Right ventricle myocardium inferior (tissue), 1 donor: ENCODE measurements around the gene SRSF8. TPM values are rescaled to one million over a fixed set of nuclear protein-coding genes. Genes with fewer than 3 reads are reported as not detected.

Source experiments
- ATAC-seq: fragments of 200-7000 bp; cut with Tn5 transposase; one replicate; pipeline ENCODE4 v1.9.1; 2020; ENCODE audit warnings: mild to moderate bottlenecking, moderate library complexity
- DNase-seq: peaks from one replicate; pipeline ENCODE4 v3.0.0; 2021; ENCODE audit errors: missing footprints
- intact Hi-C: fragments of 100-400 bp; cut with DNase I; formaldehyde crosslinking; loops from one replicate; pipeline ENCODE4 v1.11.0; 2022
- total RNA-seq: library from RNA; stranded (reverse); fragmentation: NEBNext Ultra II Directional; extraction: Animal tissue kit (Norgen Biotek cat#: 25700); gene quantifications from one replicate; pipeline ENCODE4 v1.2.1, GENCODE V29; 2021
- donor health status: DM: no; HTN: yes; CAD: no; lungs with severe emphysema.

SRSF8 gene
- total RNA-seq, 1 donor from 2014 or later, result 22.8 TPM

- DNase-seq (no peak), ATAC-seq (no peak)
- intact Hi-C loops, result loop anchor here (5.0 to 10.0 kb wide), 4 partner anchors 91 to 639 kb away; partner anchors contain the start of genes CWC15, KDM4D and SESN3
Measured at GRCh38 chr11:95065336-95065735, 1.4 kb upstream of the SRSF8 start.

- peak; percentile 88 for ATAC-seq
Measured at GRCh38 chr11:95067039-95067840, 521 bp downstream of the SRSF8 start.

GRCh38 chr11:95067841-95068219 lies 1.1 kb downstream of the SRSF8 start:
- intact Hi-C loops, result loop anchor here (1.0 to 10.0 kb wide), 5 partner anchors 83 to 637 kb away; partner anchors contain the start of genes CWC15, KDM4D and SESN3
- DNase-seq, result peak; percentile 70
- no peak for ATAC-seq

More at GRCh38 chr11:95067039-95067840, 521 bp downstream of the SRSF8 start:
- DNase-seq, result peak; percentile 91
- intact Hi-C loops, result loop anchor here (1.0 to 10.0 kb wide), 5 partner anchors 84 to 638 kb away; partner anchors contain the start of genes CWC15, KDM4D and SESN3

- DNase-seq (peak; percentile 80), ATAC-seq (peak; percentile 91)
Measured at GRCh38 chr11:95068549-95068948, 1.8 kb downstream of the SRSF8 start.

GRCh38 chr11:95070471-95070870 lies 3.8 kb downstream of the SRSF8 start:
- intact Hi-C loops, result loop anchor here (2.0 to 10.0 kb wide), 3 partner anchors 20 to 697 kb away; no protein-coding TSS in a partner anchor
- no peak for ATAC-seq
- DNase-seq, result no peak

More at GRCh38 chr11:95068549-95068948, 1.8 kb downstream of the SRSF8 start:
- intact Hi-C loops, result loop anchor here (5.0 to 10.0 kb wide), 4 partner anchors 94 to 636 kb away; partner anchors contain the start of genes CWC15, KDM4D and SESN3

- intact Hi-C loops, result loop anchor here (5.0 to 10.0 kb wide), 2 partner anchors 262 to 694 kb away; no protein-coding TSS in a partner anchor
- no peak for ATAC-seq
- no peak for DNase-seq
Measured at GRCh38 chr11:95072948-95073347, 6.2 kb downstream of the SRSF8 start.

GRCh38 chr11:95074792-95075563 lies 8.3 kb downstream of the SRSF8 start:
- ATAC-seq (peak; percentile 74), DNase-seq (peak; percentile 78)
- intact Hi-C loops, result loop anchor here (5.0 to 10.0 kb wide), 2 partner anchors 260 to 692 kb away; no protein-coding TSS in a partner anchor

- ATAC-seq, result no peak
- intact Hi-C loops, result loop anchor here (10.0 kb wide), 1 partner anchor 258 kb away; no protein-coding TSS in a partner anchor
- DNase-seq, result no peak
Measured at GRCh38 chr11:95076416-95076815, 9.7 kb downstream of the SRSF8 start.

GRCh38 chr11:95076981-95077380 lies 10.3 kb downstream of the SRSF8 start:
- no peak for DNase-seq
- intact Hi-C loops, result loop anchor here (10.0 kb wide), 1 partner anchor 258 kb away; no protein-coding TSS in a partner anchor
- no peak for ATAC-seq

GRCh38 chr11:95078526-95078925 lies 11.8 kb downstream of the SRSF8 start:
- intact Hi-C loops, result loop anchor here (10.0 kb wide), 1 partner anchor 256 kb away; no protein-coding TSS in a partner anchor
- ATAC-seq, result no peak
- DNase-seq, result no peak

GRCh38 chr11:95081010-95081409 lies 14.3 kb downstream of the SRSF8 start:
- intact Hi-C loops, result no loop called here
- ATAC-seq, result no peak
- no peak for DNase-seq

- ATAC-seq, result peak; percentile 71
- intact Hi-C loops, result no loop called here
- DNase-seq, result no peak
Measured at GRCh38 chr11:95081412-95081811, 14.7 kb downstream of the SRSF8 start.

- no peak for DNase-seq
- ATAC-seq, result no peak
- intact Hi-C loops, result no loop called here
Measured at GRCh38 chr11:95082576-95083001, 15.9 kb downstream of the SRSF8 start.

- ATAC-seq (no peak), DNase-seq (no peak)
- intact Hi-C loops, result no loop called here
Measured at GRCh38 chr11:95084509-95084908, 17.8 kb downstream of the SRSF8 start.

GRCh38 chr11:95085117-95085816 lies 18.5 kb downstream of the SRSF8 start:
- ATAC-seq, result no peak
- no peak for DNase-seq
- intact Hi-C loops, result no loop called here

GRCh38 chr11:95086151-95086550 lies 19.4 kb downstream of the SRSF8 start:
- ATAC-seq, result no peak
- intact Hi-C loops, result no loop called here
- no peak for DNase-seq

GRCh38 chr11:95086836-95087570 lies 20.3 kb downstream of the SRSF8 start:
- ATAC-seq (no peak), DNase-seq (no peak)
- intact Hi-C loops, result no loop called here
